HepG2 (cell line): Measurements from ENCODE around the gene ARL16. TPM values are rescaled to one million over a fixed set of nuclear protein-coding genes. Genes with fewer than 3 reads are reported as not detected.

Source experiments
- EHMT2 ChIP-seq: fragments of 200-600 bp; sonication (generic); IDR thresholded peaks from 2 replicates; pipeline ENCODE4 v1.7.0; 2017; ENCODE audit warnings: antibody characterized with exemption, low read depth, low read length, borderline replicate concordance
- FOXA3 ChIP-seq: IDR thresholded peaks from 2 replicates; pipeline ENCODE4 v1.6.1; 2016; ENCODE audit warnings: missing genetic modification reagents, missing compliant biosample characterization
- GATAD2A ChIP-seq: IDR thresholded peaks from 2 replicates; pipeline ENCODE4 v1.6.1; 2016
- HNF4A ChIP-seq: sonication (generic); formaldehyde crosslinking; IDR thresholded peaks from 2 replicates; pipeline ENCODE4 v1.4.0; 2020; ENCODE audit warnings: missing genetic modification reagents
- IKZF5 ChIP-seq: IDR thresholded peaks from 2 replicates; pipeline ENCODE4 v1.6.1; 2018; ENCODE audit warnings: missing genetic modification reagents, mild to moderate bottlenecking, missing compliant biosample characterization
- IRF2 ChIP-seq: IDR thresholded peaks from 2 replicates; pipeline ENCODE4 v1.6.1; 2018; ENCODE audit warnings: missing genetic modification reagents, missing compliant biosample characterization
- JARID2 ChIP-seq: sonication (generic); formaldehyde crosslinking; IDR thresholded peaks from 2 replicates; pipeline ENCODE4 v1.8.1; 2023; ENCODE audit warnings: missing genetic modification reagents, inconsistent platforms; ENCODE audit not compliant: insufficient replicate concordance
- MED8 ChIP-seq: sonication (generic); formaldehyde crosslinking; IDR thresholded peaks from 2 replicates; pipeline ENCODE4 v1.8.1; 2023; ENCODE audit warnings: mild to moderate bottlenecking, missing genetic modification reagents; ENCODE audit not compliant: insufficient replicate concordance
- MEIS1 ChIP-seq: sonication (generic); formaldehyde crosslinking; IDR thresholded peaks from 2 replicates; pipeline ENCODE4 v1.9.0; 2021; ENCODE audit warnings: mild to moderate bottlenecking, missing genetic modification reagents, moderate library complexity, borderline replicate concordance
- NFYB ChIP-seq: sonication (generic); formaldehyde crosslinking; IDR thresholded peaks from 2 replicates; pipeline ENCODE4 v1.4.0; 2020; ENCODE audit warnings: missing genetic modification reagents
- RNF219 ChIP-seq: sonication (generic); formaldehyde crosslinking; IDR thresholded peaks from 2 replicates; pipeline ENCODE4 v1.5.0; 2020; ENCODE audit warnings: mild to moderate bottlenecking, missing genetic modification reagents
- SAP130 ChIP-seq: IDR thresholded peaks from 2 replicates; pipeline ENCODE4 v1.6.1; 2016; ENCODE audit warnings: low read depth
- SCMH1 ChIP-seq: sonication (generic); formaldehyde crosslinking; IDR thresholded peaks from 2 replicates; pipeline ENCODE4 v1.9.0; 2021; ENCODE audit warnings: missing genetic modification reagents, mild to moderate bottlenecking, borderline replicate concordance
- TFAP4 ChIP-seq: sonication (generic); IDR thresholded peaks from 2 replicates; pipeline ENCODE4 v1.6.1; 2016; ENCODE audit warnings: low read depth, borderline replicate concordance
- ZBTB21 ChIP-seq: sonication (generic); formaldehyde crosslinking; IDR thresholded peaks from 2 replicates; pipeline ENCODE4 v1.4.0; 2020; ENCODE audit warnings: missing genetic modification reagents
- ZBTB33 ChIP-seq: sonication (generic); formaldehyde crosslinking; IDR thresholded peaks from 2 replicates; pipeline ENCODE4 v1.4.0; 2020; ENCODE audit warnings: missing genetic modification reagents
- ZBTB8A ChIP-seq: sonication (generic); formaldehyde crosslinking; IDR thresholded peaks from 2 replicates; pipeline ENCODE4 v1.4.0; 2020; ENCODE audit warnings: mild to moderate bottlenecking, low read depth, missing genetic modification reagents, borderline replicate concordance
- ZNF224 ChIP-seq: sonication (generic); formaldehyde crosslinking; IDR thresholded peaks from 2 replicates; pipeline ENCODE4 v1.5.0; 2020; ENCODE audit warnings: mild to moderate bottlenecking, missing genetic modification reagents
- ZNF296 ChIP-seq: sonication (generic); formaldehyde crosslinking; conservative IDR thresholded peaks from 2 replicates; pipeline ENCODE4 v1.5.0; 2020; ENCODE audit warnings: mild to moderate bottlenecking, missing genetic modification reagents
- ZNF414 ChIP-seq: sonication (generic); formaldehyde crosslinking; IDR thresholded peaks from 2 replicates; pipeline ENCODE4 v1.5.0; 2020; ENCODE audit warnings: missing genetic modification reagents
- ZNF576 ChIP-seq: sonication (generic); formaldehyde crosslinking; IDR thresholded peaks from 2 replicates; pipeline ENCODE4 v1.4.0; 2020; ENCODE audit warnings: mild to moderate bottlenecking, missing genetic modification reagents
- ZNF839 ChIP-seq: sonication (generic); formaldehyde crosslinking; IDR thresholded peaks from 2 replicates; pipeline ENCODE4 v1.4.0; 2020; ENCODE audit warnings: missing genetic modification reagents, mild to moderate bottlenecking, borderline replicate concordance
- polyA plus RNA-seq, 8 experiments: library from polyadenylated mRNA; depleted of rRNA in 3 of 8; stranded (reverse) in 7 of 8; unstranded in 1 of 8; fragments of >200 nt; fragmentation: Illumina TruSeq in 4 of 8; extraction: Trizol in 4 of 8; gene quantifications; 2 replicates each; pipeline versions ENCODE4 v1.2.1 to v1.2.3, GENCODE V29; 2011 to 2016; ENCODE audit warnings: low read depth in 4 of 8, missing spikeins in 1 of 8, mixed read lengths in 1 of 8; ENCODE audit not compliant: insufficient read depth in 1 of 8
- total RNA-seq, 5 experiments: library from RNA; depleted of rRNA; stranded (reverse); fragments of >200 nt; fragmentation: Illumina TruSeq; extraction: Trizol; gene quantifications; 2 replicates each; pipeline ENCODE4 v1.2.3, GENCODE V29; 2016; ENCODE audit warnings: low read depth in 1 of 5

The ARL16 gene
- total and polyA plus RNA-seq, 2 of the 13 experiments (the other 11 are each of a cell fraction or from before 2014, with no cell fraction given): 20.8 to 30.8 TPM

GRCh38 chr17:81714412-81715106 lies 31.0 kb upstream of the ARL16 start (continued):
- no peak for TF ChIP-seq ZBTB8A (CRISPR knock-in tag)
- TF ChIP-seq EHMT2: no peak
- no peak for TF ChIP-seq MED8 (CRISPR knock-in tag)
- TF ChIP-seq TFAP4: no peak
- TF ChIP-seq HNF4A (CRISPR knock-in tag): no peak
- TF ChIP-seq ZNF224 (CRISPR knock-in tag): 0 out of 2 replicates have a peak, but pooled peaks have one; percentile 52
- no peak for TF ChIP-seq GATAD2A (CRISPR knock-in tag)
- no peak for TF ChIP-seq SCMH1 (CRISPR knock-in tag)
- no peak for TF ChIP-seq ZBTB21
- TF ChIP-seq ZNF414: no peak
- TF ChIP-seq ZNF839 (CRISPR knock-in tag): no peak
- no peak for TF ChIP-seq ZNF576 (CRISPR knock-in tag)
- no peak for TF ChIP-seq MEIS1 (CRISPR knock-in tag)
- no peak for TF ChIP-seq JARID2
- peak; percentile 86 for TF ChIP-seq ZBTB33 (CRISPR knock-in tag)
- 0 out of 2 replicates have a peak, but pooled peaks have one; percentile 8 for TF ChIP-seq ZNF296
- no peak for TF ChIP-seq NFYB (CRISPR knock-in tag)
- no peak for TF ChIP-seq FOXA3 (CRISPR knock-in tag)
- no peak for TF ChIP-seq IRF2 (CRISPR knock-in tag)
- no peak for TF ChIP-seq RNF219 (CRISPR knock-in tag)
- no peak for TF ChIP-seq IKZF5 (CRISPR knock-in tag)
- no peak for TF ChIP-seq SAP130 (CRISPR knock-in tag)
